ENCODE data around the gene HYLS1.
"Not testable (repeated sequence)": the region's sequence is repeated elsewhere in the genome, so short reads cannot be mapped to it uniquely, and the experiment has no call there.

HYLS1 gene

DNA sequence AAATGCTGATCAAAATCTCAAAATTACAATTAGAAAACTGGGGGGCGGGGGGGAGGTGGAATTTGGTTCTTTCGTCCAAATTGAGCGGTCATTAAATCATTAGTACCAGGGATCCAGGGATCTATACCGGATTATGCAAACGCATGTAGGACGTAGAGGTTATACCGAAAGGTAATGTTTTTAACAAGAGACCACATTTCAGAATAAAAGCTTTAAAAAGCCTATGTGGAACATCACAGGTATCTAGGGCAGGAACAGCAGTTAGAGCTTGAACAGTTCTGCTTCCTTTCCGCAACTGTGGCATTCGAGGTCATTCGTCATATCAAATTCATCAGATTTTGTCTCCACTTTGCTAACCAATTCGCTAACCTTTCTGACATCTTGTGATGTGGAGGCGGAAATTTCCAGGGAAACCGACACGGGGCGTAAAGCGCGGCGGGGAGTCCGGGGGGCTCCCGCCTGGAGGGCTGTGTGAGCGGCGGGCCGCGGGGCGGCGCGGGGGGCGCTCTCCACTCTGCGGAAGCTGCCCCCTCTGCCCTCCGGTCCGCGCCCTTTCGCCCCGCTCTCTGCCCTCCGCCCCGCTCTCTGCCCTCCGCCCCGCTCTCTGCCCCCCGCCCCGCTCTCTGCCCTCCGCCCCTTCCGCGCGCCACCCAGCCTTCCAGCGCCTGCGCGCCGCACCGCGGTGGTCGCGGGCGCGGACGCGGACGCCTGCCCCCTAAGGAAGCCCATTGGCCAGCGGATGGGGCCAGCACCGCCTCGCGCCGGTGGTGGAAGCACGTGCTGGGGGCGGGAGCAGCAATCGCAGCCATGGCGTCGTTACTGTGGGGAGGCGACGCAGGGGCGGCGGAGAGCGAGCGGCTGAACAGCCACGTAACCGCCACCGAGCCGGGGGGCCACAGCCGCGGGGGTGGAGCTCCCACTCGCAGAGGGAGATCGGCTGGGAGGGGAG is 16.5 kb downstream of the HYLS1 start, which contains the start of gene DDX25:
Gene DDX25, plus strand, starts transcription at position 798 of the 949 bp plus-strand sequence. Its CDS starts 10 bp downstream, at position 808.
- no peak for DNase-seq

DNA sequence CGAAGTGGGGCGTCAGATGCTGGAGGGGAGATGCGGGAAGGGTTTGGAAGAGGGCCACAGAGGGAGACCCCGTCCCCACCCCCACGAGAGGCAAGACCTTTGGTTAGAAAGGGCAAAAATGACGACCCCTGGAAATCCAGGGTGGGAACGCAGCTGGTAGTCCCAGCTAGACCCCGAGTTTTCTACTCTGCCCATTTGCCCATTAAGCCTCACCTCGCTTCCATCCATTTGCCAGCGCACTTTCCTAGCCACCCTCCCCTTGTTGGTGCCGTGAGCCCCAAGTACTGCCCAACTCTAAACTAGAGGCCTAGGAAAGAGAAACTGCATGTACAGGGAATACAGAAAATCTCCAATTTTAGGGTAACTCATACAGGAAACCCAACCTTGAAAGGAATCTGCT is 17.2 kb downstream of the HYLS1 start:
- DNase-seq: no peak

DNA sequence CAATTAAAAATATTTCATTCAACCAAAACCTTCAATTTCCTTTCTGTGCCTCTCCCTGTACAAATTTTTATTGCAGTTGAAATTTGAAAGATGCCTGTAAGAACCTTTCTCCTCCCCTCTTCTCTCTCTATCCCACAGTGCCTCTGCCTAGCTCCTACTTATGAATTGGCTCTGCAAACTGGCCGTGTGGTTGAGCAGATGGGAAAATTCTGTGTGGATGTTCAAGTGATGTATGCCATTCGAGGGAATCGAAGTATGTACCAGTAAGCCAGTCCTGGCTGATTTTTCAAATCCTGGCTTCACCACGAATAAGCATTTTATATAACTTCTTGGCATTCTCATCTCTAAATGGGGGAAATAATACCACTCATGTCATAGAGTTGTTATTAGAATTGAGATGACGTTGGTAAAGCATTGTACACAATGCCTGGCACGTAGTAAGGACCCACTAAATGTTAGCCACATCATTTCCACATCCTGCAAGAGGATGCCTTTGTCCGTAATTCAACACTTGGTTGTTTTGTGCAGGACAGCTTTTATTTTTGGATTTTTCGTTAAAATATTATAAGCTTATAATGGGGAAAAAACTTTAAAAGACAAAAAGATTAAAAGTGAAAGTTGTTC is 22.9 kb downstream of the HYLS1 start:
- DNase-seq: no peak

DNA sequence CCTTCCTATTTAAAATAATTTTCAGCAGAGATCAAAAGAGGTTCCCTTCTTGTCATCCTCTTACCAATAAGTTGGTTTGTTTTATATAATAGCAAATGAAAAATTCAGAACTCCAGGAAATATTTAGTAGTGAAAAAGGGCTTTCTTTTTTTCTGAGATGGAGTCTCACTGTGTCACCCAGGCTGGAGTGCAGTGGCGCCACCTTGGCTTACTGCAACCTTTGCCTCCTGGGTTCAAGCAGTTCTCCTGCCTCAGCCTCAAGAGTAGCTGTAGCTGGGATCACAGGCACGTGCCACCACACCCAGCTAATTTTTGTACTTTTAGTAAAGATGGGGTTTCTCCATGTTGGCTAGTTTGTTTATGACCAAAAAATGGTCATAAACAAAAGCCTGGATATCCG is 27.1 kb downstream of the HYLS1 start:
- not testable (repeated sequence) for DNase-seq

GRCh38 chr11:125916683-125917347 is 29.3 kb downstream of the HYLS1 start:
- no peak for DNase-seq

GRCh38 chr11:125918140-125918840 is 30.8 kb downstream of the HYLS1 start:
- no peak for DNase-seq

DNA sequence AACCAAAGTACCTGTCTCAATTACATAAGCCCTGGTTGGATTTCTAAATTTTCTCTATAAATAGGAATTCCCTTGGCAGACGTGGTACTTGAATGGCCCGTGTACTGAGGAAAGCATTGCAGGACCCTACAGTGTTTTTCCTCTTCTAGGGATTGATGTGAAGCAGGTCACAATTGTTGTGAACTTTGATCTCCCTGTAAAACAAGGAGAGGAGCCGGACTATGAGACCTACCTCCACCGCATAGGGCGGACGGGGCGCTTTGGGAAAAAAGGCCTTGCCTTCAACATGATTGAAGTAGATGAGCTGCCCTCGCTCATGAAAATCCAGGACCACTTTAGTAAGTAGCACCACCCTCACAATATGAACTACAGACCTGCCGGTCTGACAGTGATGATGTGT is 33.6 kb downstream of the HYLS1 start:
- no peak for DNase-seq

DNA sequence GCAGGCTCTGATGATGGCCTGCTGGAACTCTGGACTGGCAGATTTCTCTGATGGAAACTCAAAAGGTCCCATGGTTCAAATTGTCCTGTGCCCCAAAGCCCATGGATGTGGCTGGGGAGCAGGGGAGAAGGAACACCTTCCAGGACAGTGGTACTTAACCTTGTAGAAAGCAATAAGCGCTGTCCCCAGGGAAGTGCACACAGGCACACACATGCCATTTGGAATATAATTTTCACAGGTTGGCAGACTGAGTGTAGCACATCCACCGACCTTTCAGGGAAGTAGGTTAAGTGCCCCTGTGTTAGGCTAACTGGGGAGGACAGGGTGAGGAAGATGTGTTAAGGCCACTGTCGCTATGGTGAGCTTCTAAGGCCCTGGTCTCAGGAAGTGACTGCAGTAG is 34.7 kb downstream of the HYLS1 start:
- no peak for DNase-seq

DNA sequence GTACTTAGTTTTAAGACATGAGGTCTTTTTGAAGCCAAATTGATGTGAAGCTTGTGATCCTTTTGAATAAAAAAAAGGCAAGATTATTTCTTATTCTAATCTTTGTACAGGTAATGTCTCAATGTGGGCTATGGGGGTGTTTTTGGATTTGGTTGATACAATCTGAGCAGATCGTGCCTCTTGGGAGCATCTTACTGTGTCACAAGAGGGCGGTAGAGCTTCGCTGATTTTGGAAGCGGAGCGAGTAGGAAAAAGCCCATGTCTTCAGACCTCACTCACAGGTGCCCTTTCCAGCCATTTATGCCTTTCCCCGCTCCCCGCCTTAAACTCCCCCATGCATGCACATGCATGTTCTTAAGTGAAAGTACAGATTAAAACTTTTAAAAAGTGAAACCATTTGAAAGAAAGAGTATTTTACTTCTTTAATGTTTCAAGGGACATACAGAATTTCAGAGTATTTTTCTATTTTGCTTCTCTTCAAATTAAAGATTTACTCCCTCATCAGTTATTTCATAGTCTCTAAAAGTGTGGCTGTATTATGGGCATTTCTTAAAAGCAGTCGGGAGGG is 35.6 kb downstream of the HYLS1 start:
- peak; percentile 20 to 66 for DNase-seq

DNA sequence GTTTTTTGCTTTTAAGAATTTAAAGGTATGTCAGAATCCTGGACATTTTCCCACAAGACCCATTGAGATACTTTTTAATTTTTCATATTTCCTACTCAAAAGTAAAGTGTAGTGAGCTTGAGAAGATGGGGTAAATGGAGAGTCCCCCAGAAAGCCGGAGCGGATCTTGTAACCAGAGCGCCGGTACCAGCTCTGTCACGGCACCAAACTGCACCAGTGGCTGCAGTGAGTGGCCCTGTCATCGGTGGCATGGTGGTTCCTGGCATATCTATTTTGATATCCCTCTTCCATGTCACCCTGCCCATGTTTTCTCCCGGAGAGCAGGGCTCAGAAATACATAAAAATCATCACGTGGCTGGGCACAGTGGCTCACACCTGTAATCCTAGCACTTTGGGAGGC is 36.2 kb downstream of the HYLS1 start:
- no peak for DNase-seq

DNA sequence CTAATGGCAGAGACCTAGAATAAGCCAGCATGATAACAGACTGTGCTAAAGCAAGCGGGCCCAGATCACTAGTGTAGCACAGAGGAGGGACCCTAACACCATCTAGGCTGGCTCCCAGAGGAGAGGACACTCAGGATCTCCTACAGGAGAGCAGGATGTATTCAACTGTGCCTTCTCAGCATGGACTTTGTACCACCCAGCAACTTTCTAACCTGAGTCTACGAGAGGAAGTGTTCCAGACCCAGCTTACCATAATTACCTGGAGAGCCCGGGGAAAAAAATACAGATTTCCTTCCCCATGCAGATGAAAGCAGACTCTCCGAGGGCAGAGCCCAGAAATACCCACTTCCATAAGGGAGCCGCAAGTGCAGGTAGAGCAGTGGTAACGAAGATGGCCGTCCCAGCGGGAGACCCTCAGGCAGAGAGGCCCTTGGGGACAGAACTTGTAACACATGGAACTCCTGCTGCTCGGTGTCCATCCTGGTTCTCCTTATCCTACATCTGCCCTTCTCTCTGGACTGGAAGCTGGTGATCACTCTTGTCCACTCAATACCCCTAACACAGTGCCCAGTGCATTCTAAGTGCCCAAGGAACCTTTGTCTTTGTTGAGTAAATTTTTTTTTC is 37.0 kb downstream of the HYLS1 start:
- no peak for DNase-seq

- no peak for DNase-seq
Observed at GRCh38 chr11:125925247-125925740, 37.8 kb downstream of the HYLS1 start.

DNA sequence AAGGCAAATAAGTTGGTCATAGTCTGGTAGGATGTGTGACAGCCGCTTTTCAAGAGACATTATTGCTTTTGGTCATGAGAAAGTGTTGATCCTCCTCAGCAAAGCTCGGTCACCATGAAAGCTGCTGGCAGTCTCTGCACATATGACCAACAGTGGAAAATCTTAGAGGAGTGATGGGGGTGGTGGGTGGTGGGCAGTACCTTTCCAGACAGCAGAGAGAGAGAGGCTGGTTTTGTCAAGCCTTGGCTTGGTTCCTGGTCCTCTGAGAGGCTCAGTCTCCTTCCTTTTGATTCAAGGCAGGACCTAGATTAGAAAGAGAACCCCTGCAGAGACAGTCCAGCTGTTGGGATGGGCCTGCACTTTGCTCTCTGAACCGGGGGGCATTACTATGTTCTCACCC is 38.3 kb downstream of the HYLS1 start:
- no peak for DNase-seq

DNA sequence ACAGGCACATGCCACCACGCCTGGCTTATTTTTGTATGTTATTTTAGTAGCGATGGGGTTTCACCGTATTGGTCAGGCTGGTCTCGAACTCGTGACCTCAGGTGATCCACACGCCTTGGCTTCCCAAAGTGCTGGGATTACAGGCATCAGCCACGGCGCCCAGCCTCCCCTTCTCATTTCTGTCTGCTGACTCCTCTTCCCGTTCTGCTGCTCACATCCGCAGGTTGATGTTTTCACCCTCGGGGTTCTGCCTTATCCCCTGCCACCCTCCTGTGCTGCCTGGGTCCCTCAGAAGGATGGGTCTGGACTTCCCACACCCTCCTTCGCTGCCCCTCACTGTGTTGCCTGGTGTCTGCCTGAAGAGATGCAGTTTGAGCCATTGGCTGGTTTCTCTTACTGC is 39.2 kb downstream of the HYLS1 start:
- DNase-seq: no peak

GRCh38 chr11:125929445-125930075 is 42.1 kb downstream of the HYLS1 start:
- DNase-seq: no peak

- DNase-seq: no peak
Observed at GRCh38 chr11:125930076-125930450, 42.6 kb downstream of the HYLS1 start.

DNA sequence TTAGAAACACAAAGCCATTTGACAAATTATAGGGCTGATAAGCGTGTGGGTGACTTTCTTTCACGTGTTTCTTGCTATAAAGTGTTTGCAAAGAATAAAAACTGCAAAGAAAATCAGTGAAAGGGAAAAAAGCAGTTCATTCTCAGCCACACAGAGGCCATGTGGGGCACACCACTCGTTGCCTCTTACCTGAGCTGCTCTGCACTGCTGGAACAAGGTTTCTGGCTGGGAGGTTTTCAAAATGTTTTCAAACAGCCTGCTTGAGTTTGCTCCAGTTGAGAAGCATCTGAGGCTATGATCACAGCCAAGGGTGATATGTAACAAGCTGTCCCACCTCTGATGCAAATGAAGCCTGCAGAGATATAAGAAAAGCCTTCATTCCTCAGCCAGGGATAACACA is 43.6 kb downstream of the HYLS1 start:
- DNase-seq: no peak

DNA sequence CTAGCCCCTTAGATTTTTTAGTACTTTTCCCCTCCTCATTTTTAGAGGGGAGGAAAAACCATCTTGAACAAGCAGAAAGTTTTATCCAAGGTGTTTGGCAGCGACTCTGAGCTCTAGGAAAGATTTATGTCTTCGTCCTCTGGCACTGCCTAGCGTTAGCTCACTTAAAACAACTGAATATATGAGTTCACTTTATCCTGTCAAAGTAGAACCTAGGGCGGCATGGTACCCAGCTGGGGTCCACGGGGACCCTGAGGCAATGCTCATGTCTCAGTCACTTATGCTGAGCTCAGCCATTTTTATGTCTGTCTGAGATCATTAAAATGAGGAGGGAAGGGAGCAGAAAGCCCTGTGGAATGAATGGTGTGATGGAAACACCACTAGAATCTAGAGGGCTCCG is 44.2 kb downstream of the HYLS1 start:
- no peak for DNase-seq

- no peak for DNase-seq
Observed at GRCh38 chr11:125932301-125932700, 44.8 kb downstream of the HYLS1 start.

DNA sequence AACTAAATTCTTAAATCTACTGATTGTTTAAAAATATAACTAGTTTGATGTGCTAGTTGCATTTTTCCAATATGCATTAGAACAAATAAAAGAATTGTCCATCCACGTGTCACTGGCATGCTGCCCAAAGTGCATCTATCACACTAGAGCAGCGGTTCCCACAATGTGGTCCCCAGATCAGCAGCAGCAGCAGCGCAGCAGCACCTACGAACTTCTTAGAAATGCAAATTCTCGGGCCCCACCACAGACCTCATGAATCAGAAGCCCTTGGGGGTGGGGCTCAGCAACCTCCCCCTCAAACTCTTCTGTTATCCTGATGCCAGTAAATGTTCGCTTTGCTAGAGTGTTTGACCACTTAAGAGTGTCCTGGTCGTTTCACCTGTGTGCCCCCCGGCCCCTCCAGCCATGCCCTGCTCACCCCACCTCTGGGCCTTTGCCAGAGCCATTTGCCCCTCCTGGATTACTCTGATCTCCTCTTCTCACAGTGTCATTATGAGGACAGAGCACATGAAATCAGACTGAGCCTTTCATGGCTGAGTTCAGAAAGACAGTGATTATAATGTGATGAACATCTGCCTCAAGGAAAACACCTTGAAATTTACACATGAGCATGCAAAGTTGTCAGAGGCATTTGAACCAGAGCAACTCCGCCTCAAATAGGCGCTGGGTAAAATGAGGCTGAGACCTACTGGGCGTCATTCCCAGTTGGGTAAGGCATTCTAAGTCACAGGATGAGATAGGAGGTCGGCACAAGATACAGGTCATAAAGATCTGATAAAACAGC is 45.8 kb downstream of the HYLS1 start:
- DNase-seq: no peak

GRCh38 chr11:125934473-125934872 is 47.0 kb downstream of the HYLS1 start:
- no peak for DNase-seq

Measured in SW 1271 (cell line).